HL-60 (cell line): ENCODE results near the gene GSX1.
A peak's percentile ranks its signal among the peaks of the same experiment; 100 is the strongest.

Experiments used
- DNase-seq, 2 experiments: peaks; one replicate each; pipeline ENCODE4 v3.0.0-alpha.2; 2010 to 2020; ENCODE audit warnings: low read depth in 1 of 2, low spot score in 1 of 2
- H3K27ac ChIP-seq: fragments of 250-450 bp; sonication (Bioruptor Pico); replicated peaks from 2 replicates; pipeline ENCODE4 v1.5.1; 2020; ENCODE audit warnings: mild to moderate bottlenecking, moderate library complexity
- H3K27me3 ChIP-seq: fragments of 250-450 bp; sonication (Bioruptor Pico); 2 replicates; pipeline ENCODE4 v1.5.1; 2021; ENCODE audit warnings: mild to moderate bottlenecking, moderate library complexity; ENCODE audit not compliant: insufficient read depth, poor library complexity, severe bottlenecking
- H3K4me3 ChIP-seq: replicated peaks from 2 replicates; pipeline ENCODE4 v1.5.1; 2011; ENCODE audit warnings: mild to moderate bottlenecking, control low read depth, low read length; ENCODE audit not compliant: insufficient read depth
- CTCF ChIP-seq: IDR thresholded peaks from one replicate; pipeline ENCODE4 v1.5.1; 2011; ENCODE audit warnings: low read length, control low read depth, inconsistent platforms; ENCODE audit not compliant: insufficient read depth
- GABPA ChIP-seq: IDR thresholded peaks from 2 replicates; pipeline ENCODE4 v1.6.1; 2012; ENCODE audit warnings: low read depth
- POLR2AphosphoS5 ChIP-seq: IDR thresholded peaks from 2 replicates; pipeline ENCODE4 v1.6.1; 2012; ENCODE audit warnings: low read depth
- REST ChIP-seq: IDR thresholded peaks from 2 replicates; pipeline ENCODE4 v1.6.1; 2012; ENCODE audit warnings: low read depth; ENCODE audit not compliant: insufficient replicate concordance
- SPI1 ChIP-seq: IDR thresholded peaks from 2 replicates; pipeline ENCODE4 v1.6.1; 2012; ENCODE audit warnings: low read depth, mild to moderate bottlenecking, borderline replicate concordance

Gene GSX1

GRCh38 chr13:27822873-27823311 lies 30.6 kb downstream of the GSX1 start:
- H3K27ac ChIP-seq, result no peak overlapping the region
- peaks cover 68% of the 10 kb centered on the region for H3K27me3 ChIP-seq
- DNase-seq, result no peak
- TF ChIP-seq POLR2AphosphoS5 (no peak), REST (no peak), CTCF (no peak), GABPA (no peak), SPI1 (no peak)
- no peak overlapping the region for H3K4me3 ChIP-seq

GRCh38 chr13:27824121-27824520 lies 31.8 kb downstream of the GSX1 start:
- DNase-seq, result no peak
- no peak overlapping the region for H3K27ac ChIP-seq
- no peak overlapping the region for H3K4me3 ChIP-seq
- peaks cover 64% of the 10 kb centered on the region for H3K27me3 ChIP-seq
- TF ChIP-seq CTCF (no peak), REST (no peak), GABPA (no peak), POLR2AphosphoS5 (no peak), SPI1 (no peak)

GRCh38 chr13:27825072-27825471 lies 32.8 kb downstream of the GSX1 start:
- TF ChIP-seq GABPA, result no peak
- DNase-seq, result no peak
- Histone ChIP-seq H3K27ac (no peak overlapping the region), H3K4me3 (no peak overlapping the region), H3K27me3 (peaks cover 54% of the 10 kb centered on the region)

GRCh38 chr13:27826379-27827353 lies 34.4 kb downstream of the GSX1 start:
- peaks cover 43% of the 10 kb centered on the region for H3K27me3 ChIP-seq
- no peak overlapping the region; the same call in 1 of the 2 replicates for H3K4me3 ChIP-seq
- peak; percentile 47 to 87 for DNase-seq

More at GRCh38 chr13:27826379-27827353, 34.4 kb downstream of the GSX1 start:
- H3K27ac ChIP-seq, result no peak overlapping the region
- TF ChIP-seq CTCF (peak; percentile 71), GABPA (no peak)
